ENCODE data around the gene PLPP1.

PLPP1 gene

DNA sequence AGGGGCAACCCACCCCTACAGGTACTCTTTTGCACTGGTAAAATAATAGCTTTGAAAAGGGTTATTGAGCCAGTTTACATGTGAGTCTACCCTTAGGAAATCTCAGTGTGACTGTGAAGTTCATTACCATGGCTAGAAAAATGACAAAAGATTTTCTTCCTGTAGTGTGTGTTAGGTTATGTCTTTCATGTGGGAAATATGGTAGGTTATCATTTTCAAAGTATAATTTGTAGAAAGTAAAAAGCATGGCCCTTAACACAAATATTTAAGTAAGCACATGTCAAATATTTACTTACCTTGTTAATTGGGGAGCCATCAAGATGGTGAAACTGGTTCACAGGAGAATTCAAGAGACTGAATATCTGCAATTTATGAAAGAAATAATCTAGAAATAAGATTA is 37.3 kb upstream of the PLPP1 start:
- no peaks in the 10 kb centered on the region for H3K36me3 ChIP-seq (ENCODE audit: control insufficient read depth, insufficient read depth, low read length)
- H3K4me2 ChIP-seq (ENCODE audit: low read length): no peak overlapping the region
- H3K27me3 ChIP-seq (ENCODE audit: control insufficient read depth, insufficient read depth, low read length): no peaks in the 10 kb centered on the region
- H3K79me2 ChIP-seq: no peaks in the 10 kb centered on the region
- no peaks in the 10 kb centered on the region for H3K9me3 ChIP-seq (ENCODE audit: control insufficient read depth, low read length)
- no peak overlapping the region for H3K27ac ChIP-seq
- H2AFZ ChIP-seq: no peak overlapping the region
- TF ChIP-seq, protein P1, sequence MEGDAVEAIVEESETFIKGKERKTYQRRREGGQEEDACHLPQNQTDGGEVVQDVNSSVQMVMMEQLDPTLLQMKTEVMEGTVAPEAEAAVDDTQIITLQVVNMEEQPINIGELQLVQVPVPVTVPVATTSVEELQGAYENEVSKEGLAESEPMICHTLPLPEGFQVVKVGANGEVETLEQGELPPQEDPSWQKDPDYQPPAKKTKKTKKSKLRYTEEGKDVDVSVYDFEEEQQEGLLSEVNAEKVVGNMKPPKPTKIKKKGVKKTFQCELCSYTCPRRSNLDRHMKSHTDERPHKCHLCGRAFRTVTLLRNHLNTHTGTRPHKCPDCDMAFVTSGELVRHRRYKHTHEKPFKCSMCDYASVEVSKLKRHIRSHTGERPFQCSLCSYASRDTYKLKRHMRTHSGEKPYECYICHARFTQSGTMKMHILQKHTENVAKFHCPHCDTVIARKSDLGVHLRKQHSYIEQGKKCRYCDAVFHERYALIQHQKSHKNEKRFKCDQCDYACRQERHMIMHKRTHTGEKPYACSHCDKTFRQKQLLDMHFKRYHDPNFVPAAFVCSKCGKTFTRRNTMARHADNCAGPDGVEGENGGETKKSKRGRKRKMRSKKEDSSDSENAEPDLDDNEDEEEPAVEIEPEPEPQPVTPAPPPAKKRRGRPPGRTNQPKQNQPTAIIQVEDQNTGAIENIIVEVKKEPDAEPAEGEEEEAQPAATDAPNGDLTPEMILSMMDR (IDR thresholded peaks at IDR 0.05): no peak
- H3K4me3 ChIP-seq (ENCODE audit: low read depth, low read length): no peak overlapping the region
- no peaks in the 10 kb centered on the region for H3K4me1 ChIP-seq
- no peak overlapping the region for H3K9ac ChIP-seq

GRCh38 chr5:55570570-55570969 is 35.8 kb upstream of the PLPP1 start:
- no peaks in the 10 kb centered on the region for H3K27me3 ChIP-seq (ENCODE audit: control insufficient read depth, insufficient read depth, low read length)
- no peak overlapping the region for H3K27ac ChIP-seq
- H3K79me2 ChIP-seq: no peaks in the 10 kb centered on the region
- no peak overlapping the region for H2AFZ ChIP-seq
- H3K4me3 ChIP-seq (ENCODE audit: low read depth, low read length): no peak overlapping the region
- H3K9ac ChIP-seq: no peak overlapping the region
- TF ChIP-seq, protein P1 (IDR thresholded peaks at IDR 0.05): no peak
- H3K4me1 ChIP-seq: no peaks in the 10 kb centered on the region
- H3K4me2 ChIP-seq (ENCODE audit: low read length): no peak overlapping the region
- H3K36me3 ChIP-seq (ENCODE audit: control insufficient read depth, insufficient read depth, low read length): no peaks in the 10 kb centered on the region
- H3K9me3 ChIP-seq (ENCODE audit: control insufficient read depth, low read length): no peaks in the 10 kb centered on the region

GRCh38 chr5:55570026-55570425 is 35.3 kb upstream of the PLPP1 start:
- no peaks in the 10 kb centered on the region for H3K36me3 ChIP-seq (ENCODE audit: control insufficient read depth, insufficient read depth, low read length)
- peak overlapping the region; percentile 34 for H3K27ac ChIP-seq
- no peaks in the 10 kb centered on the region for H3K9me3 ChIP-seq (ENCODE audit: control insufficient read depth, low read length)
- H3K4me1 ChIP-seq: no peaks in the 10 kb centered on the region
- no peak overlapping the region for H2AFZ ChIP-seq
- TF ChIP-seq, protein P1 (IDR thresholded peaks at IDR 0.05): no peak
- H3K79me2 ChIP-seq: no peaks in the 10 kb centered on the region
- no peak overlapping the region for H3K4me3 ChIP-seq (ENCODE audit: low read depth, low read length)
- no peak overlapping the region for H3K4me2 ChIP-seq (ENCODE audit: low read length)
- H3K9ac ChIP-seq: no peak overlapping the region
- no peaks in the 10 kb centered on the region for H3K27me3 ChIP-seq (ENCODE audit: control insufficient read depth, insufficient read depth, low read length)

- H3K4me1 ChIP-seq: no peaks in the 10 kb centered on the region
- no peaks in the 10 kb centered on the region for H3K79me2 ChIP-seq
- H3K4me2 ChIP-seq (ENCODE audit: low read length): no peak overlapping the region
- no peaks in the 10 kb centered on the region for H3K36me3 ChIP-seq (ENCODE audit: control insufficient read depth, insufficient read depth, low read length)
- peak overlapping the region; percentile 34 for H3K27ac ChIP-seq
- H3K4me3 ChIP-seq (ENCODE audit: low read depth, low read length): no peak overlapping the region
- TF ChIP-seq, protein P1 (IDR thresholded peaks at IDR 0.05): no peak
- no peaks in the 10 kb centered on the region for H3K27me3 ChIP-seq (ENCODE audit: control insufficient read depth, insufficient read depth, low read length)
- H2AFZ ChIP-seq: no peak overlapping the region
- no peak overlapping the region for H3K9ac ChIP-seq
- no peaks in the 10 kb centered on the region for H3K9me3 ChIP-seq (ENCODE audit: control insufficient read depth, low read length)
Observed at GRCh38 chr5:55569513-55569865, 34.7 kb upstream of the PLPP1 start.

- no peak overlapping the region for H3K4me3 ChIP-seq (ENCODE audit: low read depth, low read length)
- no peak overlapping the region for H3K4me2 ChIP-seq (ENCODE audit: low read length)
- H2AFZ ChIP-seq: no peak overlapping the region
- no peaks in the 10 kb centered on the region for H3K27me3 ChIP-seq (ENCODE audit: control insufficient read depth, insufficient read depth, low read length)
- H3K9ac ChIP-seq: no peak overlapping the region
- no peaks in the 10 kb centered on the region for H3K79me2 ChIP-seq
- TF ChIP-seq, protein P1 (IDR thresholded peaks at IDR 0.05): no peak
- H3K27ac ChIP-seq: peak overlapping the region; percentile 53
- H3K9me3 ChIP-seq (ENCODE audit: control insufficient read depth, low read length): no peaks in the 10 kb centered on the region
- no peaks in the 10 kb centered on the region for H3K36me3 ChIP-seq (ENCODE audit: control insufficient read depth, insufficient read depth, low read length)
- H3K4me1 ChIP-seq: no peaks in the 10 kb centered on the region
Observed at GRCh38 chr5:55568654-55569512, 34.1 kb upstream of the PLPP1 start.

All from parathyroid adenoma (tissue), 2 donors.